GM18520 (cell line): ENCODE results near the gene RPA1.
"Not testable (repeated sequence)": the region's sequence is repeated elsewhere in the genome, so short reads cannot be mapped to it uniquely, and the experiment has no call there.

Experiments used
- ATAC-seq: cut with Tn5 transposase; IDR thresholded peaks from one replicate; pipeline ENCODE4 v1.9.1; 2021; ENCODE audit not compliant: unreplicated experiment

Gene RPA1

GRCh38 chr17:1813088-1813487 lies 16.7 kb upstream of the RPA1 start:
- no peak for ATAC-seq

- ATAC-seq = no peak
These were observed 9.1 kb upstream of the RPA1 start for GRCh38 chr17:1820528-1821252.

- ATAC-seq = no peak
These were observed 601 bp upstream of the RPA1 start for GRCh38 chr17:1829216-1829591.

- ATAC-seq = no peak
These were observed 483 bp downstream of the RPA1 start for GRCh38 chr17:1830288-1830687.

GRCh38 chr17:1834380-1835149 lies 4.8 kb downstream of the RPA1 start:
- peak; percentile 51 for ATAC-seq

GRCh38 chr17:1839516-1839915 lies 9.7 kb downstream of the RPA1 start:
- no peak for ATAC-seq

- no peak for ATAC-seq
These were observed 14.1 kb downstream of the RPA1 start for GRCh38 chr17:1843947-1844346.

GRCh38 chr17:1847191-1847590 lies 17.4 kb downstream of the RPA1 start:
- ATAC-seq = no peak

GRCh38 chr17:1852327-1852726 lies 22.5 kb downstream of the RPA1 start:
- ATAC-seq = no peak

- no peak for ATAC-seq
These were observed 23.9 kb downstream of the RPA1 start for GRCh38 chr17:1853698-1854097.

- ATAC-seq = not testable (repeated sequence)
These were observed 26.7 kb downstream of the RPA1 start for GRCh38 chr17:1856462-1856861.

- no peak for ATAC-seq
These were observed 31.2 kb downstream of the RPA1 start for GRCh38 chr17:1860978-1861377.

GRCh38 chr17:1861391-1862010 lies 31.7 kb downstream of the RPA1 start:
- no peak for ATAC-seq

GRCh38 chr17:1865252-1866037 lies 35.6 kb downstream of the RPA1 start:
- ATAC-seq = no peak

GRCh38 chr17:1867307-1867706 lies 37.5 kb downstream of the RPA1 start:
- ATAC-seq = no peak

- ATAC-seq = no peak
These were observed 38.3 kb downstream of the RPA1 start for GRCh38 chr17:1868090-1868489.

GRCh38 chr17:1870592-1870991 lies 40.8 kb downstream of the RPA1 start:
- ATAC-seq = no peak

GRCh38 chr17:1871756-1872155 lies 42.0 kb downstream of the RPA1 start:
- ATAC-seq = no peak

- no peak for ATAC-seq
These were observed 42.4 kb downstream of the RPA1 start for GRCh38 chr17:1872254-1872653.

- ATAC-seq = no peak
These were observed 43.2 kb downstream of the RPA1 start for GRCh38 chr17:1872976-1873375.

- no peak for ATAC-seq
These were observed 43.6 kb downstream of the RPA1 start for GRCh38 chr17:1873418-1873817.
